Epithelial cell of proximal tubule (primary cell): ENCODE results near the gene IGSF1. TPM values are rescaled to one million over a fixed set of nuclear protein-coding genes. Genes with fewer than 3 reads are reported as not detected.

Experiments
- DNase-seq: peaks from one replicate; pipeline ENCODE4 v3.0.0-alpha.2; 2011; ENCODE audit warnings: low read depth
- H3K4me3 ChIP-seq: 2 replicates; pipeline ENCODE4 v1.5.1; 2011; ENCODE audit warnings: low read depth, mild to moderate bottlenecking, low read length
- CTCF ChIP-seq: conservative IDR thresholded peaks from 2 replicates; pipeline ENCODE4 v1.5.1; 2012; ENCODE audit warnings: low read depth, mild to moderate bottlenecking, low read length
- total RNA-seq: library from RNA; depleted of rRNA; stranded (reverse); fragments of >200 nt; gene quantifications from 2 replicates; pipeline ENCODE4 v1.2.3, GENCODE V29; 2015

The IGSF1 gene
- 0.29 and 0.46 TPM in 2 replicates for total RNA-seq

- peak; percentile 6 for DNase-seq
- H3K4me3 ChIP-seq, result peak within 1 kb of the TSS; percentile 54
- no peak for TF ChIP-seq CTCF
These were observed at the start of gene IGSF1 for GRCh38 chrX:131288738-131289511. Gene IGSF1, minus strand, starts transcription at chrX:131289306. Its CDS starts 2,632 bp downstream, at chrX:131286674.

GRCh38 chrX:131332331-131332730, 43.2 kb upstream of the IGSF1 start:
- no peak for DNase-seq
- no peak overlapping the region for H3K4me3 ChIP-seq
- TF ChIP-seq CTCF, result no peak

GRCh38 chrX:131331152-131331551, 42.0 kb upstream of the IGSF1 start:
- no peak overlapping the region for H3K4me3 ChIP-seq
- TF ChIP-seq CTCF, result peak; percentile 18
- no peak for DNase-seq

GRCh38 chrX:131330735-131331134, 41.6 kb upstream of the IGSF1 start:
- no peak for TF ChIP-seq CTCF
- DNase-seq, result no peak
- H3K4me3 ChIP-seq, result no peak overlapping the region

GRCh38 chrX:131322651-131323050, 33.5 kb upstream of the IGSF1 start:
- TF ChIP-seq CTCF, result no peak
- no peak overlapping the region for H3K4me3 ChIP-seq
- no peak for DNase-seq

- no peak for DNase-seq
- no peak for TF ChIP-seq CTCF
- no peak overlapping the region for H3K4me3 ChIP-seq
These were observed 28.2 kb upstream of the IGSF1 start for GRCh38 chrX:131317326-131317725.

GRCh38 chrX:131316260-131316659, 27.2 kb upstream of the IGSF1 start:
- no peak for DNase-seq
- H3K4me3 ChIP-seq, result no peak overlapping the region
- TF ChIP-seq CTCF, result no peak
